HFFc6 (cell line): ENCODE data around the gene KRT6A. TPM values are rescaled to one million over a fixed set of nuclear protein-coding genes. Genes with fewer than 3 reads are reported as not detected.

Source experiments
- DNase-seq: peaks from one replicate; pipeline ENCODE4 v3.0.0-alpha.2; 2018
- H3K27ac Mint-ChIP-seq: 2 replicates; pipeline ENCODE4 v1.8.0; 2020; ENCODE audit warnings: mild to moderate bottlenecking, mixed read lengths
- H3K27me3 Mint-ChIP-seq: 2 replicates; pipeline ENCODE4 v1.8.0; 2021; ENCODE audit warnings: mild to moderate bottlenecking, moderate library complexity, mixed read lengths; ENCODE audit not compliant: insufficient read depth
- H3K36me3 Mint-ChIP-seq: 2 replicates; pipeline ENCODE4 v1.8.0; 2021; ENCODE audit warnings: low read depth, mixed read lengths
- H3K4me1 Mint-ChIP-seq: 2 replicates; pipeline ENCODE4 v1.8.0; 2020; ENCODE audit warnings: low read depth, mixed read lengths
- H3K4me3 Mint-ChIP-seq: 2 replicates; pipeline ENCODE4 v1.8.0; 2020; ENCODE audit warnings: mild to moderate bottlenecking, moderate library complexity, mixed read lengths
- H3K9me3 Mint-ChIP-seq: 2 replicates; pipeline ENCODE4 v1.8.0; 2020; ENCODE audit warnings: mild to moderate bottlenecking, mixed read lengths
- CTCF ChIP-seq: fragments of 200-600 bp; sonication (generic); IDR thresholded peaks from 2 replicates; pipeline ENCODE4 v1.5.0; 2021; ENCODE audit warnings: antibody characterized with exemption, mild to moderate bottlenecking
- total RNA-seq, 6 experiments: library from RNA; stranded (reverse); fragmentation: NEBNext Ultra II Directional; extraction: Animal tissue kit (Norgen Biotek cat#: 25700); gene quantifications; 2 replicates in 1 of 6; 3 replicates in 5 of 6; pipeline ENCODE4 v1.2.3, GENCODE V29; 2021

KRT6A gene
- total RNA-seq, 6 experiments from 2014 or later, result not detected

DNA sequence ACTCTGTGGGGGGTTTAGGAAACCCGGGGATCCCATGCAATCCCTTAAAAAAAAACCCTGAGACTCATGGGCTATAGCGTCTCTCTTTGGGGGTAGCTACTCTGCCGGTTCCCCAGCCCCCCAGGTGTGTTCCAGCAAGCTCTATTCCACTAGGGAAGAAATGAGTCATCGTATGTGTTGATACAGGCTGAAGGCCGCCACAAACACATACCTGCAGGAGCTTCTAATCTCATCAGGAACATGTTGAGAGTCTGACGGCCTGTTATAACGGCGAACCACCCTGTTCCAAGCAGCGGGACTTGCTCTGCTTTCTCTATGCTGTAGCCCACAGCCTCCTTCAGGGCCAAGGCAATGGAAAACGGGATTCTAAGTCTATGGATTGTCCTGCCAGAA, 28.1 kb upstream of the KRT6A start:
- Mint-ChIP-seq H3K27ac (no peak overlapping the region), H3K4me3 (no peak overlapping the region)
- DNase-seq, result no peak

DNA sequence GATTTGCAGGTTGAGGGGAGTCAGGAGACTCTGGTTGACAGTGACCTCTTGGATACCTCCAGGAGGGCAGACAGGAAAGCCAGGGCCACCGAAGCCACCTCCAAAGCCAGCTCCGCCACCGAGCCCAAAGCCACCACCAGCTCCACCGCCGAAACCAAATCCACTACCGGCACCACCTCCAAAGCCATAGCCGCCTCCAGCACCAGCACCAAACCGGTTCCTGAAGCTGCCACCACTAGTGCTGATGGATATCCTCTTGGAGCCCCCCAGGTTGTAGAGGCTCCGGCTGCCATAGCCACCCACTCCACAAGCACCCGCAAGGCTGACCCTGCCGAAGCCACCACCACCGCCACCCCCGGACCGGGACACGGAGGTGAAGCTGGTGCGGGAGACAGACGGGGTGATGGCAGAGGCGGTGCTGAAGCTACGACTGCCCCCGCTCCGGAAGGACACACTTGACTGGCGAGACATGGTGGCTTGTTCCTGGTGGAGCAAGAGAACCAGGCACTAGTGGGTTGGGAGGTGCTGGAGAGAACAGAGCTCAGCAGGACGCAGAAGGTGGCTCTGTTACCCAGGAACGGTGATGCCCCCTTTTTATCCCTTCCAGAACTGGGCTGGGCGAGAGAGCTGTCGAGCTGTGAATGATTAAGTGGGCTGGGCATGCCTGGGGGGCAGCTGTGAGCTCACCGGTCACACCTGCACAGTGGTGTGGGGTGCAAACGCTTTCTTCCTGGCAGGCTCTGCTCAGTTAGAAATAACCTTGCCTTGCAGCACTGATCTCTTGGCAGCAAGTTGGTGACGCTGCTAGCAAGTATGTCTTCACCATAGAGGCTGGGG, 27.0 kb upstream of the KRT6A start, which contains the start of gene KRT5:
Gene KRT5, minus strand, starts transcription at position 569 of the 837 bp plus-strand sequence. Its CDS starts 98 bp downstream, at position 471.
- DNase-seq, result no peak
- peaks cover 48% of the 10 kb centered on the region for H3K27me3 Mint-ChIP-seq
- H3K9me3 Mint-ChIP-seq, result no peaks in the 10 kb centered on the region
- H3K27ac Mint-ChIP-seq, result no peak within 1 kb of the TSS
- TF ChIP-seq CTCF, result no peak
- H3K36me3 Mint-ChIP-seq, result no peaks in the 10 kb centered on the region
- no peak within 1 kb of the TSS for H3K4me3 Mint-ChIP-seq
- peaks cover 19% of the 10 kb centered on the region; the same call in 1 of the 2 replicates for H3K4me1 Mint-ChIP-seq

More for the DNA sequence above, 28.1 kb upstream of the KRT6A start:
- no peaks in the 10 kb centered on the region for H3K9me3 Mint-ChIP-seq
- peaks cover 19% of the 10 kb centered on the region; the same call in 1 of the 2 replicates for H3K4me1 Mint-ChIP-seq
- no peaks in the 10 kb centered on the region for H3K36me3 Mint-ChIP-seq
- peaks cover 47% of the 10 kb centered on the region for H3K27me3 Mint-ChIP-seq
- TF ChIP-seq CTCF, result no peak

GRCh38 chr12:52519387-52519703, 26.3 kb upstream of the KRT6A start:
- H3K36me3 Mint-ChIP-seq, result no peaks in the 10 kb centered on the region
- no peak overlapping the region for H3K27ac Mint-ChIP-seq
- peaks cover 50% of the 10 kb centered on the region for H3K27me3 Mint-ChIP-seq
- peaks cover 19% of the 10 kb centered on the region; the same call in 1 of the 2 replicates for H3K4me1 Mint-ChIP-seq
- H3K9me3 Mint-ChIP-seq, result no peaks in the 10 kb centered on the region
- no peak for DNase-seq
- TF ChIP-seq CTCF, result no peak
- H3K4me3 Mint-ChIP-seq, result no peak overlapping the region

GRCh38 chr12:52518574-52519386, 25.7 kb upstream of the KRT6A start:
- no peaks in the 10 kb centered on the region for H3K9me3 Mint-ChIP-seq
- no peak for DNase-seq
- no peak overlapping the region for H3K4me3 Mint-ChIP-seq
- peaks cover 53% of the 10 kb centered on the region for H3K27me3 Mint-ChIP-seq
- no peak overlapping the region for H3K27ac Mint-ChIP-seq
- TF ChIP-seq CTCF, result no peak
- no peaks in the 10 kb centered on the region for H3K36me3 Mint-ChIP-seq
- H3K4me1 Mint-ChIP-seq, result peaks cover 18% of the 10 kb centered on the region; the same call in 1 of the 2 replicates

GRCh38 chr12:52517888-52518287, 24.8 kb upstream of the KRT6A start:
- no peaks in the 10 kb centered on the region for H3K9me3 Mint-ChIP-seq
- DNase-seq, result no peak
- peaks cover 11% of the 10 kb centered on the region; the same call in 1 of the 2 replicates for H3K4me1 Mint-ChIP-seq
- TF ChIP-seq CTCF, result no peak
- H3K4me3 Mint-ChIP-seq, result no peak overlapping the region
- H3K27me3 Mint-ChIP-seq, result peaks cover 50% of the 10 kb centered on the region
- no peak overlapping the region for H3K27ac Mint-ChIP-seq
- H3K36me3 Mint-ChIP-seq, result no peaks in the 10 kb centered on the region
